HepG2 (cell line): ENCODE measurements around the gene OTOP3. TPM values are rescaled to one million over a fixed set of nuclear protein-coding genes. Genes with fewer than 3 reads are reported as not detected.

Experiments used
- CAMTA2 ChIP-seq: sonication (generic); formaldehyde crosslinking; IDR thresholded peaks from 2 replicates; pipeline ENCODE4 v1.4.0; 2020; ENCODE audit warnings: mild to moderate bottlenecking, missing genetic modification reagents, borderline replicate concordance
- ELF3 ChIP-seq: IDR thresholded peaks from 2 replicates; pipeline ENCODE4 v1.6.1; 2016; ENCODE audit warnings: missing genetic modification reagents, missing compliant biosample characterization
- ETV6 ChIP-seq: sonication (generic); formaldehyde crosslinking; conservative IDR thresholded peaks from 2 replicates; pipeline ENCODE4 v1.4.0; 2020; ENCODE audit warnings: missing genetic modification reagents
- FLYWCH1 ChIP-seq: sonication (generic); formaldehyde crosslinking; IDR thresholded peaks from 2 replicates; pipeline ENCODE4 v1.8.1; 2023; ENCODE audit warnings: mild to moderate bottlenecking, missing genetic modification reagents
- MYC ChIP-seq: sonication (generic); formaldehyde crosslinking; IDR thresholded peaks from 2 replicates; pipeline ENCODE4 v1.9.0; 2021; ENCODE audit warnings: missing genetic modification reagents, borderline replicate concordance
- NBN ChIP-seq: fragments of 450-650 bp; conservative IDR thresholded peaks from 2 replicates; pipeline ENCODE4 v1.6.1; 2017
- SETDB1 ChIP-seq: sonication (generic); formaldehyde crosslinking; IDR thresholded peaks from 2 replicates; pipeline ENCODE4 v1.5.1; 2020; ENCODE audit warnings: missing genetic modification reagents, mild to moderate bottlenecking, borderline replicate concordance
- TGIF2 ChIP-seq: IDR thresholded peaks from 2 replicates; pipeline ENCODE4 v1.6.1; 2016; ENCODE audit warnings: control low read depth, missing compliant biosample characterization
- ZBTB7B ChIP-seq: sonication (generic); formaldehyde crosslinking; IDR thresholded peaks from 2 replicates; pipeline ENCODE4 v1.4.0; 2020; ENCODE audit warnings: missing genetic modification reagents
- ZBTB8A ChIP-seq: sonication (generic); formaldehyde crosslinking; IDR thresholded peaks from 2 replicates; pipeline ENCODE4 v1.4.0; 2020; ENCODE audit warnings: mild to moderate bottlenecking, low read depth, missing genetic modification reagents, borderline replicate concordance
- ZMAT3 ChIP-seq: sonication (generic); formaldehyde crosslinking; conservative IDR thresholded peaks from 2 replicates; pipeline ENCODE4 v1.7.0; 2021; ENCODE audit warnings: missing genetic modification reagents
- ZNF253 ChIP-seq: sonication (generic); formaldehyde crosslinking; IDR thresholded peaks from 2 replicates; pipeline ENCODE4 v1.8.0; 2022; ENCODE audit warnings: mild to moderate bottlenecking, missing genetic modification reagents, borderline replicate concordance
- ZNF317 ChIP-seq: sonication (generic); formaldehyde crosslinking; IDR thresholded peaks from 2 replicates; pipeline ENCODE4 v1.5.0; 2020; ENCODE audit warnings: mild to moderate bottlenecking, missing genetic modification reagents
- ZNF318 ChIP-seq: sonication (generic); formaldehyde crosslinking; IDR thresholded peaks from 2 replicates; pipeline ENCODE4 v1.4.0; 2020; ENCODE audit warnings: mild to moderate bottlenecking, missing genetic modification reagents
- ZNF530 ChIP-seq: sonication (generic); formaldehyde crosslinking; IDR thresholded peaks from 2 replicates; pipeline ENCODE4 v1.5.0; 2020; ENCODE audit warnings: low read depth, mild to moderate bottlenecking, missing genetic modification reagents
- ZNF556 ChIP-seq: sonication (generic); formaldehyde crosslinking; IDR thresholded peaks from 2 replicates; pipeline ENCODE4 v1.4.0; 2020; ENCODE audit warnings: mild to moderate bottlenecking, missing genetic modification reagents, borderline replicate concordance
- ZNF724P ChIP-seq: sonication (generic); formaldehyde crosslinking; IDR thresholded peaks from 2 replicates; pipeline ENCODE4 v1.8.0; 2022; ENCODE audit warnings: missing genetic modification reagents, borderline replicate concordance
- ZNF772 ChIP-seq: sonication (generic); formaldehyde crosslinking; IDR thresholded peaks from 2 replicates; pipeline ENCODE4 v1.5.0; 2020; ENCODE audit warnings: mild to moderate bottlenecking, missing genetic modification reagents
- ZNF891 ChIP-seq: sonication (generic); formaldehyde crosslinking; IDR thresholded peaks from 2 replicates; pipeline ENCODE4 v1.5.0; 2020; ENCODE audit warnings: mild to moderate bottlenecking, missing genetic modification reagents
- polyA plus RNA-seq, 8 experiments: library from polyadenylated mRNA; depleted of rRNA in 3 of 8; stranded (reverse) in 7 of 8; unstranded in 1 of 8; fragments of >200 nt; fragmentation: Illumina TruSeq in 4 of 8; extraction: Trizol in 4 of 8; gene quantifications; 2 replicates each; pipeline versions ENCODE4 v1.2.1 to v1.2.3, GENCODE V29; 2011 to 2016; ENCODE audit warnings: low read depth in 4 of 8, missing spikeins in 1 of 8, mixed read lengths in 1 of 8; ENCODE audit not compliant: insufficient read depth in 1 of 8
- total RNA-seq, 5 experiments: library from RNA; depleted of rRNA; stranded (reverse); fragments of >200 nt; fragmentation: Illumina TruSeq; extraction: Trizol; gene quantifications; 2 replicates each; pipeline ENCODE4 v1.2.3, GENCODE V29; 2016; ENCODE audit warnings: low read depth in 1 of 5
- TF ChIP-seq, protein P1 (sequence below): IDR thresholded peaks from 2 replicates; pipeline ENCODE4 v1.6.1; 2012; ENCODE audit warnings: inconsistent platforms
- TF ChIP-seq, protein P2 (sequence below): sonication (generic); formaldehyde crosslinking; IDR thresholded peaks from 2 replicates; pipeline ENCODE4 v1.8.0; 2022; ENCODE audit warnings: mild to moderate bottlenecking, missing genetic modification reagents; ENCODE audit not compliant: insufficient replicate concordance

Gene OTOP3
- total and polyA plus RNA-seq, 2 of the 13 experiments (the other 11 are each of a cell fraction or from before 2014, with no cell fraction given), result not detected

GRCh38 chr17:74923538-74924249 lies 12.0 kb upstream of the OTOP3 start (continued):
- TF ChIP-seq, protein P1, sequence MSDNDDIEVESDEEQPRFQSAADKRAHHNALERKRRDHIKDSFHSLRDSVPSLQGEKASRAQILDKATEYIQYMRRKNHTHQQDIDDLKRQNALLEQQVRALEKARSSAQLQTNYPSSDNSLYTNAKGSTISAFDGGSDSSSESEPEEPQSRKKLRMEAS, result peak; percentile 98
- TF ChIP-seq ZBTB7B (peak; percentile 68; the same call in 1 of the 2 replicates), ZNF724P (peak; percentile 51; the same call in 1 of the 2 replicates), CAMTA2 (no peak), FLYWCH1 (CRISPR knock-in tag) (no peak), ZNF891 (CRISPR knock-in tag) (no peak), TGIF2 (CRISPR knock-in tag) (0 out of 2 replicates have a peak, but pooled peaks have one; percentile 65), ZNF530 (CRISPR knock-in tag) (no peak), ZNF318 (CRISPR knock-in tag) (no peak), ZNF556 (CRISPR knock-in tag) (no peak), MYC (CRISPR knock-in tag) (peak; percentile 83), ETV6 (no peak), ZNF772 (CRISPR knock-in tag) (peak; percentile 44; the same call in 1 of the 2 replicates), SETDB1 (no peak), ZMAT3 (0 out of 2 replicates have a peak, but pooled peaks have one; percentile 47), ZNF317 (CRISPR knock-in tag) (no peak), ELF3 (CRISPR knock-in tag) (peak; percentile 36; the same call in 1 of the 2 replicates), NBN (no peak), ZBTB8A (no peak), ZNF253 (CRISPR knock-in tag) (0 out of 2 replicates have a peak, but pooled peaks have one; percentile 47)
- TF ChIP-seq, protein P2, sequence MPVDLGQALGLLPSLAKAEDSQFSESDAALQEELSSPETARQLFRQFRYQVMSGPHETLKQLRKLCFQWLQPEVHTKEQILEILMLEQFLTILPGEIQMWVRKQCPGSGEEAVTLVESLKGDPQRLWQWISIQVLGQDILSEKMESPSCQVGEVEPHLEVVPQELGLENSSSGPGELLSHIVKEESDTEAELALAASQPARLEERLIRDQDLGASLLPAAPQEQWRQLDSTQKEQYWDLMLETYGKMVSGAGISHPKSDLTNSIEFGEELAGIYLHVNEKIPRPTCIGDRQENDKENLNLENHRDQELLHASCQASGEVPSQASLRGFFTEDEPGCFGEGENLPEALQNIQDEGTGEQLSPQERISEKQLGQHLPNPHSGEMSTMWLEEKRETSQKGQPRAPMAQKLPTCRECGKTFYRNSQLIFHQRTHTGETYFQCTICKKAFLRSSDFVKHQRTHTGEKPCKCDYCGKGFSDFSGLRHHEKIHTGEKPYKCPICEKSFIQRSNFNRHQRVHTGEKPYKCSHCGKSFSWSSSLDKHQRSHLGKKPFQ, result peak; percentile 66
